Glomerular visceral epithelial cell (primary cell): Measurements from ENCODE around the gene KANTR.
"Not testable (repeated sequence)": the region's sequence is repeated elsewhere in the genome, so short reads cannot be mapped to it uniquely, and the experiment has no call there.

Experiments used
- DNase-seq: peaks from one replicate; pipeline ENCODE4 v3.0.0-alpha.2; 2016; ENCODE audit errors: extremely low spot score

The KANTR gene

GRCh38 chrX:53128097-53128749, 34.3 kb downstream of the KANTR start:
- no peak for DNase-seq

GRCh38 chrX:53133400-53133799, 39.5 kb downstream of the KANTR start:
- DNase-seq = no peak

GRCh38 chrX:53135581-53135980, 41.6 kb downstream of the KANTR start:
- no peak for DNase-seq

- no peak for DNase-seq
Measured at GRCh38 chrX:53153581-53153980, 59.6 kb downstream of the KANTR start.

- no peak for DNase-seq
Measured at GRCh38 chrX:53155512-53156206, 61.7 kb downstream of the KANTR start.

- no peak for DNase-seq
Measured at GRCh38 chrX:53156207-53156596, 62.3 kb downstream of the KANTR start.

- DNase-seq = no peak
Measured at GRCh38 chrX:53159184-53159583, 65.2 kb downstream of the KANTR start.

- DNase-seq = no peak
Measured at GRCh38 chrX:53160297-53160983, 66.5 kb downstream of the KANTR start.

GRCh38 chrX:53163436-53163835, 69.5 kb downstream of the KANTR start:
- no peak for DNase-seq

- DNase-seq = not testable (repeated sequence)
Measured at GRCh38 chrX:53164566-53164965, 70.6 kb downstream of the KANTR start.

GRCh38 chrX:53166103-53166502, 72.2 kb downstream of the KANTR start:
- no peak for DNase-seq

GRCh38 chrX:53171356-53171755, 77.4 kb downstream of the KANTR start:
- no peak for DNase-seq
